ENCODE data around the gene TKTL2. TPM values are rescaled to one million over a fixed set of nuclear protein-coding genes. Genes with fewer than 3 reads are reported as not detected.
"Not testable (repeated sequence)": the region's sequence is repeated elsewhere in the genome, so short reads cannot be mapped to it uniquely, and the experiment has no call there.

TKTL2 gene
- total RNA-seq, 3 donors from 2014 or later, result 0.12 to 0.22 TPM; not detected in 1

DNA sequence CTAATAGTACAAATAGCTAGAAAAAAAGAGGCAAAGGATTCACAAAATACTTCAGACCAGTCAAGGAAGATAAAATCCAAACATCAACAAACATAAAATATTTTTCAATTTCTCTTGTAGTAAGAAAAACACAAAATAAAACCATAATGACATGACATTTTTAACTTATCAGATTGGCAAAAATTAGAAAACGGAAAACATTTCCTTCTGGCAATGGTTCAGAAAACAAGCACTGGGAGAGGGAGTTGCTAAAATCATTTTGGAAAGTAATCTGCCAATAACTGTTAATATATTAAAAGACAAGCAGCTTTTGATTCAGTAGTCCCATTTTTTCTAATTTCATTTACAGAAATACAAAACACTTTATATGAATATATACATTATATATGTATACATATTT, 26.1 kb downstream of the TKTL2 start:
- H3K4me1 ChIP-seq (ENCODE audit: low read depth), result no peaks in the 10 kb centered on the region
- intact Hi-C loops (cut with DNase I, micrococcal nuclease), result no loop called here
- no peak for ATAC-seq
- H3K9me3 ChIP-seq, result no peaks in the 10 kb centered on the region
- no peak for DNase-seq
- H3K4me3 ChIP-seq, result no peak overlapping the region
- TF ChIP-seq, protein P1, sequence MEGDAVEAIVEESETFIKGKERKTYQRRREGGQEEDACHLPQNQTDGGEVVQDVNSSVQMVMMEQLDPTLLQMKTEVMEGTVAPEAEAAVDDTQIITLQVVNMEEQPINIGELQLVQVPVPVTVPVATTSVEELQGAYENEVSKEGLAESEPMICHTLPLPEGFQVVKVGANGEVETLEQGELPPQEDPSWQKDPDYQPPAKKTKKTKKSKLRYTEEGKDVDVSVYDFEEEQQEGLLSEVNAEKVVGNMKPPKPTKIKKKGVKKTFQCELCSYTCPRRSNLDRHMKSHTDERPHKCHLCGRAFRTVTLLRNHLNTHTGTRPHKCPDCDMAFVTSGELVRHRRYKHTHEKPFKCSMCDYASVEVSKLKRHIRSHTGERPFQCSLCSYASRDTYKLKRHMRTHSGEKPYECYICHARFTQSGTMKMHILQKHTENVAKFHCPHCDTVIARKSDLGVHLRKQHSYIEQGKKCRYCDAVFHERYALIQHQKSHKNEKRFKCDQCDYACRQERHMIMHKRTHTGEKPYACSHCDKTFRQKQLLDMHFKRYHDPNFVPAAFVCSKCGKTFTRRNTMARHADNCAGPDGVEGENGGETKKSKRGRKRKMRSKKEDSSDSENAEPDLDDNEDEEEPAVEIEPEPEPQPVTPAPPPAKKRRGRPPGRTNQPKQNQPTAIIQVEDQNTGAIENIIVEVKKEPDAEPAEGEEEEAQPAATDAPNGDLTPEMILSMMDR (IDR thresholded peaks at IDR 0.05), result no peak
- H3K36me3 ChIP-seq (ENCODE audit: low read depth), result no peaks in the 10 kb centered on the region

DNA sequence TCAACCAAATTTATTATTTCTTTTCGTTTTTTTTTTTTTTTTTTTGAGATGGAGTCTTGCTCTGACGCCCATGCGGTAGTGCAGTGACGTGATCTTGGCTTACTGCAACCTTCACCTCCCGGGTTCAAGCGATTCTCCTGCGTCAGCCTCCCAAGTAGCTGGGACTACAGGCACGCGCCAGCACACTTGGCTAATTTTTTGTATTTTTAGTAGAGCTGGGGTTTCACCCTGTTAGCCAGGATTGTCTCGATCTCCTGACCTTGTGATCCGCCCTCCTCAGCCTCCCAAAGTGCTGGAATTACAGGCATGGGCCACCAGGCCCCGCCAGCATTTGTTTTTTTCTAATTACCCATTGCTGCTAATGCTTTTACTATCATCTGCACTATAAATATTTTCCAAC, 26.5 kb downstream of the TKTL2 start:
- intact Hi-C loops (cut with DNase I, micrococcal nuclease); H3K36me3 ChIP-seq (ENCODE audit: low read depth); H3K4me3 ChIP-seq; H3K9me3 ChIP-seq; ATAC-seq; DNase-seq; H3K4me1 ChIP-seq (ENCODE audit: low read depth): not testable (repeated sequence)

DNA sequence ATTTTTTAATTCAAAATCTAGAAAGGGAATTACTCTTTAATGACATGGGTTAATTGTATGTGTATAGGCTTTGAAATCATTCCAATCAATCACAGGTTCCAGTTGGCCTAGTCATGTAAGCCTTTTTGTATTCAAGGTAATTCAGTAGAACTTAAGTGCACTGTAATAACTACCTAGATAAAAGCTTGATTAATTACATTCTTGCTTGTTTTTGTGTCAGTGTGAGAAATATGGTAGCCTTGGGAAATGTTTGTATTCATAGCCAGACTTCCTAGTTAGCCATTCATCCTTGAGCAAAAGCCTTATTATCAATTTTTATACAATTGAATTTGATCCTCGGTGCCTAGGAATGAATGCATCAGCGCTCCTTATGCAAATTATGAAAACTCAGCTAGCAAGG, 33.5 kb downstream of the TKTL2 start:
- intact Hi-C loops (cut with DNase I, micrococcal nuclease), result no loop called here
- no peak for ATAC-seq
- H3K4me3 ChIP-seq, result no peak overlapping the region
- H3K4me1 ChIP-seq (ENCODE audit: low read depth), result no peaks in the 10 kb centered on the region
- no peaks in the 10 kb centered on the region for H3K36me3 ChIP-seq (ENCODE audit: low read depth)
- no peaks in the 10 kb centered on the region for H3K9me3 ChIP-seq
- TF ChIP-seq, protein P1 (IDR thresholded peaks at IDR 0.05), result no peak
- no peak for DNase-seq

Other genes starting within 250 kb of the TKTL2 start
- 10 to 100 TPM in 1 of 3 donors, 1 to 10 TPM in 2; 2.8 to 20.6 (median 5.5) TPM for gene NPY1R, start 141.2 kb downstream of the TKTL2 start, total RNA-seq
- gene NPY5R, start 129.9 kb downstream of the TKTL2 start, total RNA-seq, result 1 to 10 TPM in 1 of 3 donors, under 1 TPM in 2; 0.22 to 1.2 (median 0.25) TPM
- gene TMA16, start 20.9 kb upstream of the TKTL2 start, total RNA-seq, result 10 to 100 TPM; 19.0 to 21.6 (median 19.1) TPM